PFSK-1 (cell line): ENCODE measurements around the gene TPD52L2.

Experiments used
- POLR2AphosphoS5 ChIP-seq: IDR thresholded peaks from 2 replicates; pipeline ENCODE4 v1.6.1; 2012; ENCODE audit warnings: low read depth, mild to moderate bottlenecking, control low read depth, low read length, moderate library complexity
- REST ChIP-seq, 2 experiments: IDR thresholded peaks; 2 replicates each; pipeline versions ENCODE4 v1.6.1 to v1.8.0; 2011 to 2012; ENCODE audit warnings: low read depth in 2 of 2, low read length in 2 of 2, control low read depth in 1 of 2, inconsistent platforms in 1 of 2, mild to moderate bottlenecking in 1 of 2, moderate library complexity in 1 of 2; ENCODE audit not compliant: insufficient read depth in 1 of 2
- SIN3A ChIP-seq: IDR thresholded peaks from 2 replicates; pipeline ENCODE4 v1.6.1; 2012; ENCODE audit warnings: mild to moderate bottlenecking, low read length, moderate library complexity, borderline replicate concordance; ENCODE audit not compliant: insufficient read depth
- TAF1 ChIP-seq: IDR thresholded peaks from 2 replicates; pipeline ENCODE4 v1.6.1; 2012; ENCODE audit warnings: low read length, control low read depth, borderline replicate concordance; ENCODE audit not compliant: insufficient read depth

GRCh38 chr20:63920226-63920625, 55.2 kb downstream of the TPD52L2 start:
- TF ChIP-seq SIN3A (no peak), REST (IDR thresholded peaks at IDR 0.05; ENCODE audit: insufficient read depth in 1 of 2, low read depth in 2 of 2, low read length in 2 of 2) (no peak), POLR2AphosphoS5 (no peak), TAF1 (no peak)
